HL-60 (cell line): Measurements from ENCODE around the gene CPZ.

Source experiments
- DNase-seq, 2 experiments: peaks; one replicate each; pipeline ENCODE4 v3.0.0-alpha.2; 2010 to 2020; ENCODE audit warnings: low read depth in 1 of 2, low spot score in 1 of 2
- H3K27ac ChIP-seq: fragments of 250-450 bp; sonication (Bioruptor Pico); replicated peaks from 2 replicates; pipeline ENCODE4 v1.5.1; 2020; ENCODE audit warnings: mild to moderate bottlenecking, moderate library complexity
- H3K27me3 ChIP-seq: fragments of 250-450 bp; sonication (Bioruptor Pico); 2 replicates; pipeline ENCODE4 v1.5.1; 2021; ENCODE audit warnings: mild to moderate bottlenecking, moderate library complexity; ENCODE audit not compliant: insufficient read depth, poor library complexity, severe bottlenecking
- H3K4me3 ChIP-seq: replicated peaks from 2 replicates; pipeline ENCODE4 v1.5.1; 2011; ENCODE audit warnings: mild to moderate bottlenecking, control low read depth, low read length; ENCODE audit not compliant: insufficient read depth
- CTCF ChIP-seq: IDR thresholded peaks from one replicate; pipeline ENCODE4 v1.5.1; 2011; ENCODE audit warnings: low read length, control low read depth, inconsistent platforms; ENCODE audit not compliant: insufficient read depth
- GABPA ChIP-seq: IDR thresholded peaks from 2 replicates; pipeline ENCODE4 v1.6.1; 2012; ENCODE audit warnings: low read depth
- POLR2AphosphoS5 ChIP-seq: IDR thresholded peaks from 2 replicates; pipeline ENCODE4 v1.6.1; 2012; ENCODE audit warnings: low read depth
- REST ChIP-seq: IDR thresholded peaks from 2 replicates; pipeline ENCODE4 v1.6.1; 2012; ENCODE audit warnings: low read depth; ENCODE audit not compliant: insufficient replicate concordance
- SPI1 ChIP-seq: IDR thresholded peaks from 2 replicates; pipeline ENCODE4 v1.6.1; 2012; ENCODE audit warnings: low read depth, mild to moderate bottlenecking, borderline replicate concordance

The CPZ gene

GRCh38 chr4:8601086-8601485 lies 8.5 kb downstream of the CPZ start:
- no peak overlapping the region for H3K27ac ChIP-seq
- no peak for TF ChIP-seq REST
- no peak for TF ChIP-seq GABPA
- DNase-seq = no peak
- H3K27me3 ChIP-seq = no peaks in the 10 kb centered on the region
- H3K4me3 ChIP-seq = no peak overlapping the region

GRCh38 chr4:8601556-8601955 lies 9.0 kb downstream of the CPZ start:
- H3K4me3 ChIP-seq = no peak overlapping the region
- no peaks in the 10 kb centered on the region for H3K27me3 ChIP-seq
- TF ChIP-seq POLR2AphosphoS5 = no peak
- no peak for DNase-seq
- H3K27ac ChIP-seq = no peak overlapping the region

- Histone ChIP-seq H3K27me3 (no peaks in the 10 kb centered on the region), H3K27ac (no peak overlapping the region), H3K4me3 (no peak overlapping the region)
- TF ChIP-seq GABPA = no peak
- TF ChIP-seq REST = no peak
- no peak for TF ChIP-seq SPI1
- TF ChIP-seq POLR2AphosphoS5 = no peak
- TF ChIP-seq CTCF = no peak
- DNase-seq = no peak
Measured at GRCh38 chr4:8602686-8603430, 10.3 kb downstream of the CPZ start.

GRCh38 chr4:8603931-8604330 lies 11.4 kb downstream of the CPZ start:
- H3K27me3 ChIP-seq = no peaks in the 10 kb centered on the region
- H3K4me3 ChIP-seq = no peak overlapping the region
- H3K27ac ChIP-seq = no peak overlapping the region
- no peak for DNase-seq
- TF ChIP-seq POLR2AphosphoS5 = no peak
- TF ChIP-seq SPI1 = no peak
- no peak for TF ChIP-seq GABPA
- no peak for TF ChIP-seq REST
- no peak for TF ChIP-seq CTCF
